GM13977 (cell line): ENCODE data around the gene THOC5.
A peak's percentile ranks its signal among the peaks of the same experiment; 100 is the strongest.

Source experiments
- DNase-seq: peaks from one replicate; pipeline ENCODE4 v3.0.0; 2012; ENCODE audit warnings: low spot score
- in situ Hi-C: fragments of 300-500 bp; cut with MboI; formaldehyde crosslinking; loops from one replicate; pipeline ENCODE4 v1.12.0; 2022; ENCODE audit warnings: low sequenced_read_pairs, low pct_unique_long_range_greater_than_20kb, mixed read lengths, inconsistent platforms; ENCODE audit not compliant: unreplicated experiment
- TF ChIP-seq, protein P1 (sequence below): IDR thresholded peaks from 2 replicates; pipeline ENCODE4 v1.5.1; 2012; ENCODE audit warnings: mild to moderate bottlenecking, control low read depth; ENCODE audit not compliant: insufficient read depth; ENCODE audit errors: extremely low read depth, missing control alignments

The THOC5 gene

DNA sequence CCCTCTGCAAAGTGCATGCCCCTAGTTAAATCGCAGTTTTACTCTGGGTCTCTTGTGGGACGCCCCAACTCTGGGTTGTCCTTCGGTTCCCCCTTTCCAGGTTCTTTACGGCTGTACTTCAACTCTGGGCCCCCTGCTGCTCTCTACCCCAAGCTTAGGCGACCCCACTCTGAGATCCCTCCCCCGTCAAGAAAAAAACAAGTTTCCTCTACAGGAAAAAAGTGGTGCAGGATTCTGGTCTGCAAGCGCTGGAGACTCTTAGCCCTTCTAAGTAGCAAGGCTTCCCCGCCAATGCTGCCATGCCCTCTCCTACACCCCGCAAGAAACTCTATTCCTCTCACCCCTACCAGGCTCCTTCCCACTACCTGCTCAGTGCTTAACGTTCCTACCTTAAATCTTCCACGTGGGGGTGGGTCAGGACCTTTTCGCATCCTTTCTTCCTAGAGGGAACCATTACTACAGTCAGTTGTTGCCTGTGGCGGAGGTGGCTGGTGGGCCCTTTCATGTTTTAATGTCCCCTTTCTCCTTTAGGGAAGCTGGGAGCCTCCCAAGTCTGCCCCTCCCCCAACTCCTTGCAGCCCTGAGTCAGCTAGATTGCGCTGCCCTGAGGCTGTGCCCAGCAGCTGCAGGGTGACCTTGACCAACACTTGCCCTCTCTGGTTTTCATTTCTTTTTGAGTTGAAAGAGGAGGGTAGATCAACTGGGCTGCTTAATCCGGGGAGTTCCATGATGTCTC lies 72.1 kb downstream of the THOC5 start:
- in situ Hi-C loops, result no loop called here
- TF ChIP-seq, protein P1, sequence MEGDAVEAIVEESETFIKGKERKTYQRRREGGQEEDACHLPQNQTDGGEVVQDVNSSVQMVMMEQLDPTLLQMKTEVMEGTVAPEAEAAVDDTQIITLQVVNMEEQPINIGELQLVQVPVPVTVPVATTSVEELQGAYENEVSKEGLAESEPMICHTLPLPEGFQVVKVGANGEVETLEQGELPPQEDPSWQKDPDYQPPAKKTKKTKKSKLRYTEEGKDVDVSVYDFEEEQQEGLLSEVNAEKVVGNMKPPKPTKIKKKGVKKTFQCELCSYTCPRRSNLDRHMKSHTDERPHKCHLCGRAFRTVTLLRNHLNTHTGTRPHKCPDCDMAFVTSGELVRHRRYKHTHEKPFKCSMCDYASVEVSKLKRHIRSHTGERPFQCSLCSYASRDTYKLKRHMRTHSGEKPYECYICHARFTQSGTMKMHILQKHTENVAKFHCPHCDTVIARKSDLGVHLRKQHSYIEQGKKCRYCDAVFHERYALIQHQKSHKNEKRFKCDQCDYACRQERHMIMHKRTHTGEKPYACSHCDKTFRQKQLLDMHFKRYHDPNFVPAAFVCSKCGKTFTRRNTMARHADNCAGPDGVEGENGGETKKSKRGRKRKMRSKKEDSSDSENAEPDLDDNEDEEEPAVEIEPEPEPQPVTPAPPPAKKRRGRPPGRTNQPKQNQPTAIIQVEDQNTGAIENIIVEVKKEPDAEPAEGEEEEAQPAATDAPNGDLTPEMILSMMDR, result no peak
- DNase-seq, result no peak

DNA sequence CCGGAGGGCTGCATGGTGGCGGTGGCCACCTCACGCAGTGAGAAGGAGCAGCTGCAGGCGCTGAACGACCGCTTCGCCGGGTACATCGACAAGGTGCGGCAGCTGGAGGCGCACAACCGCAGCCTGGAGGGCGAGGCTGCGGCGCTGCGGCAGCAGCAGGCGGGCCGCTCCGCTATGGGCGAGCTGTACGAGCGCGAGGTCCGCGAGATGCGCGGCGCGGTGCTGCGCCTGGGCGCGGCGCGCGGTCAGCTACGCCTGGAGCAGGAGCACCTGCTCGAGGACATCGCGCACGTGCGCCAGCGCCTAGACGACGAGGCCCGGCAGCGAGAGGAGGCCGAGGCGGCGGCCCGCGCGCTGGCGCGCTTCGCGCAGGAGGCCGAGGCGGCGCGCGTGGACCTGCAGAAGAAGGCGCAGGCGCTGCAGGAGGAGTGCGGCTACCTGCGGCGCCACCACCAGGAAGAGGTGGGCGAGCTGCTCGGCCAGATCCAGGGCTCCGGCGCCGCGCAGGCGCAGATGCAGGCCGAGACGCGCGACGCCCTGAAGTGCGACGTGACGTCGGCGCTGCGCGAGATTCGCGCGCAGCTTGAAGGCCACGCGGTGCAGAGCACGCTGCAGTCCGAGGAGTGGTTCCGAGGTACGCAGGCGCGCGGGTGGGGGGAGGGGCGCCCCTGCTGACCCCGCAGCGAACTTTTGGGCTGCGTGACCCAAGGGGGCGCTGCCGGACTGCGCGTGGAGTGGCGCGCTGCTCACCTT lies 72.9 kb downstream of the THOC5 start:
- no peak for DNase-seq
- in situ Hi-C loops, result no loop called here
- TF ChIP-seq, protein P1, result peak; percentile 10

DNA sequence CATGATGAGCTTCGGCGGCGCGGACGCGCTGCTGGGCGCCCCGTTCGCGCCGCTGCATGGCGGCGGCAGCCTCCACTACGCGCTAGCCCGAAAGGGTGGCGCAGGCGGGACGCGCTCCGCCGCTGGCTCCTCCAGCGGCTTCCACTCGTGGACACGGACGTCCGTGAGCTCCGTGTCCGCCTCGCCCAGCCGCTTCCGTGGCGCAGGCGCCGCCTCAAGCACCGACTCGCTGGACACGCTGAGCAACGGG lies 73.4 kb downstream of the THOC5 start:
- TF ChIP-seq, protein P1, result no peak
- in situ Hi-C loops, result no loop called here

DNA sequence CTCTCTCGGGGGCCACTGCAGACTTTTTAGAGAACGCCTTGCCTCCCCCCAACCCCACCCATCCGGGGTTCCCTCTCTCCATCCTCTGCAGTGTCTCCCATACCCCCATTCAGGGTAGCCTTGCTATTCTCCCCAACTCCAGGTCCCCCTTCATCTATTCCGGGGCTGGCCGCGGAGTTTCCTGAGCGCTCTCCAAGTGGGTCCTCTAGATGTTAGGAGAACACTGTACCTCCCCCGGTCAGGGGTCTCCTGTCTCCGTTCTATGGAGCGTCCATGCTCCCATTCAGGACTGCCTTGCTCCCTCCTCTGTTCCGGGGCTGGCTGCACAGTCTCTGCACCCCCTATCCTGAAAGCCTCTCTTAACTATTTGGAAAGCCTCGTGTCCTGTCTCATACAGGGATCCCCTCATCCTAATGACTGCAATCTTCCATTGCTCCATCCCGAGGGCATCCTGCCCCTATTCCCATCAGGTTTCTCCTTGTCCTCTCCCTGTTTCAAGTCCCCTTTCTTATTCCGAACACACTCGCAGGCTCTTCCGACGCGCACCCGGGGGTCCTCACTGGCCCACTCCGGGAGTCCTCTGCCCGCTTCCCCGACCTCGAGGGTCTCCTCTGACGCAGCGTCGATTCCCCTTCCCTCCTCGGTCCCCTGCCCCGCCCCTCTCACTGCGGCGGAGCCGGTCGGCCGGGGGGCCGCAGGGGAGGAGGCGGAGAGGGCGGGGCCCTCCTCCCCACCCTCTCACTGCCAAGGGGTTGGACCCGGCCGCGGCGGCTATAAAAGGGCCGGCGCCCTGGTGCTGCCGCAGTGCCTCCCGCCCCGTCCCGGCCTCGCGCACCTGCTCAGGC lies 73.9 kb downstream of the THOC5 start, which contains the start of gene NEFH:
Gene NEFH (plus strand): TSS at position 802 of the 845 bp plus-strand sequence. CDS start 45 bp downstream, outside the sequence.
- DNase-seq, result no peak
- TF ChIP-seq, protein P1, result no peak
- in situ Hi-C loops, result no loop called here

More for the DNA sequence above, 73.4 kb downstream of the THOC5 start:
- DNase-seq, result no peak

DNA sequence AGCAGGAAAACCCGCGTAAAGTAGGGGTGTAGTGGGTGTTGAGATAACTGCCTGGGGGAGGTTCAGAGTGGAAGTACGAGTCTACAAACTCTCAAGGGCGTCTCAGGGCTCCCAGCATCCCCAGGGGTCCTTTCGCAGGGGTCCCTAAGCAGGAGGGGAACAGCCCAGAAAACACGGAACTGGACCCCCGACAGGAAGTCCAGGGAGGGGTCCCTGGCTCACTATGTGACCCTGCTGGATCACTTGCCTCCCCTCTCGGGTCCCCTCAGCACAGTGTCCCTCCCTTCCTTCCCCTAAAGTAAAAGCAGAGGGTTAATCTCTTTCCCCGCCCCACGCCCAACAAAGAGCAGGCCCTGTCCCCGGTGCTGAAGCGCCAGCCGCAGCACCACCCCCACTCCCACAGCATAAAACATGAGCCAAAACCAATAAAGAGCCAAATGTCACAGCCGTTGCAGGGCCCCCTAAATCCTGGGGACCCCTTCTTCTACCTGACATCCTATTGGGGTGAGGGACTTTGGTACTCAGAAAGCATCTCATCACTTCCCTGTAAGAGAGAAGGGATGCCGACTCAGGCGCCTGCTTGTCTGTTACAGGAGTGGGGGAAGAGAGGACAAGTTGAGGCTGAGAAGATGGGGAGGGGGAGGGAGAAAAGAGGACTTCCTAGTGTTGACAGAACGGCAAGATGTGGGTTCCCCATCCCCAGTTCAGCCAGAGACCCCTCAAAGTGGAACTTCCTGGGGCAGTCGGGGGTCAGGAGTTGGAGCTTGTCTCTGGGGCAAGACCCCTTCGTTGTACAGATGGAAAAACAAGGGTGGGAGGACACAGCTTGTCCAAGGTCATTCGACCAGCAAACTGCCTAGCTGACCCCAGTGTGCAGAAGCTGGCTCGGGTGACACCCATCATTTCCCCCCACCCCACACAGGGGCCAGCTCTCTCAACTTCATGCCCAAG lies 75.0 kb downstream of the THOC5 start:
- in situ Hi-C loops, result no loop called here
- DNase-seq, result peak; percentile 59
- TF ChIP-seq, protein P1, result no peak
